ENCODE measurements around the gene ERC1.

The ERC1 gene

GRCh38 chr12:1499351-1499750 lies 508.3 kb downstream of the ERC1 start:
- no peak for DNase-seq

GRCh38 chr12:1500095-1500801 lies 509.2 kb downstream of the ERC1 start:
- peak; percentile 43 for DNase-seq

- DNase-seq, result no peak
These were observed 510.0 kb downstream of the ERC1 start for GRCh38 chr12:1501001-1501400.

GRCh38 chr12:1501695-1502378 lies 510.8 kb downstream of the ERC1 start:
- no peak for DNase-seq

DNA sequence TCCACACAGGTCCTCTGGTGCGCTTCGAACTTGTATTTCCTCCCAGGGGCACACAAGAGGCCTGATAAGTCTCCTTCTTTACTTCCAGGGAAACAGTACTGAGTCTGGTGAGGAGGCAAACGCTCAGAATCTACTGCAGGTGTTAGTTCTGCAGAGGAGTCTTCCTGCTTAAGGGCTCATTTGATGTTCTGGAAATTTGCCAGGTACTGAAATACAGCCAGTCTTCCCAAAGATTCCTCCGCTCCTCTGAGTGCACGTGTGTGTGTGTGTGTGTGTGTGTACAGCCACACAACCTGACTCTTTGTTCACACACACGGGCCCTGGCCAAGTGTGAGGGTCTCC lies 511.3 kb downstream of the ERC1 start:
- no peak for DNase-seq

DNA sequence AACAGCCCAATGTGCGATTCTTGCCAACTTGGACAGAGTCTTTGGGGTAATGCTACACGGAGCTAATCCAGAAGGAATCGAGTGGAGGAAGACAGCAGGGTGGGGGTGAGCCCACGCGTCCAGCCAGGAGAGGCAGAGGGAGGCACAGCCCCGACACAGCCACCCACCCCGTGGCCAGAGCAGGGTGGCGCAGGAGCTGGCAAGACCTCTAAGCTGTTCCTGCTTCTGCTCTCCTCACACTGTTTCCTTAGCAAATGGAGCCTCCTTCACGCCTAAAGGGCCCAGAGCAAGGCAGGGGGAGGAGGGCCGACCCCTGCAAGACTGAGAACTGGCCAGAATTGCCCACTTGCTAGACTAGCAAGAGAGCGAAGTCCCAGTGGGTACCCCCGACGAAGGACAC lies 511.8 kb downstream of the ERC1 start:
- DNase-seq, result no peak

- no peak for DNase-seq
These were observed 512.3 kb downstream of the ERC1 start for GRCh38 chr12:1503281-1503711.

DNA sequence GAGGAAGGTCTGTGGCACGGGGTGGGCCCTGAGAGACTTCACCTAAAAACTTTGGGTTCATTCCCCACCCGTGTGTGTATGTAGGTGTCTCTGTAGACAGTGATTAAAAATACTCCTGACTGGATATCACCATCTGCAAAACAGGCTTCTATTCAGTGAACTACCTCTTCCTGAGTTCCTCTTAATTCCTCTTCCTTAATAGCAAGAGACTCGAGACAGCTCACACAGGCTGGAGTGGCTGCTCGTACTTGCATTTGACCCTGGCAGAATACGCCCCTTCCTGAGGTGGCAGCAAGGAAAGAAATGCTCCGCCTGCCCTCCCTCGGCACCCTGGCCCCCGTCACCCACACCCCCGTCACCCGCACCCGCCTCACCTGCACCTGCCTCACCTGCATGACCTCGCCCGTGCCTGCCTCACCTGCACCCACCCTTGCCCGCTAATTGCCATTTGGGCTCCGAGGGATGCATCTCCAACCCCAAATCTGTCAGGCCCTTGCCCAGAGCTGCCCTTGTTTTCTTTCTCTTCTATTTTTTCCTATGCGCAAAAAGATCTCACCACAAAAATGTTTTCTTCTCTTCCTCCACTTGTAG lies 513.4 kb downstream of the ERC1 start:
- no peak for DNase-seq

DNA sequence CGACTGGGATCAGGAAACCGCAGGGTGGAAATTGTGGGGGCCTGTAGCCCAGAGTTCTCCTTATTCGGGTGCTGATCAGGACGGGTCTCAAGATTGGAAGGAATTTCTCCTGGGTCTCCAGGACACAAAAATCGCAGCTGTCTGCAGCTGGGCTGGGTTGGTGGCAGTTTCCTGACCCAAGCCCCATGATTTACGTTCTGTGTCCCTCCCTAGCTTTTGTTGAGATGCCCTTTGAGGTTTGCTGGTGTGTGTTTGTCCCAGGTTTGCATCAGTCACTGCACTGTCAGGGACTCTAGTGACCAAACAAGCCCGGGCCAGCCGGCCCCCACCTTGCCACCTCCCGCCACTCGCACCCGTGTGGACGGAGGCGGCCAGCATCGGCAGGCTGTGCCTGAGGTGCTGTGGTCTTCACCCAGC lies 513.9 kb downstream of the ERC1 start:
- no peak for DNase-seq

DNA sequence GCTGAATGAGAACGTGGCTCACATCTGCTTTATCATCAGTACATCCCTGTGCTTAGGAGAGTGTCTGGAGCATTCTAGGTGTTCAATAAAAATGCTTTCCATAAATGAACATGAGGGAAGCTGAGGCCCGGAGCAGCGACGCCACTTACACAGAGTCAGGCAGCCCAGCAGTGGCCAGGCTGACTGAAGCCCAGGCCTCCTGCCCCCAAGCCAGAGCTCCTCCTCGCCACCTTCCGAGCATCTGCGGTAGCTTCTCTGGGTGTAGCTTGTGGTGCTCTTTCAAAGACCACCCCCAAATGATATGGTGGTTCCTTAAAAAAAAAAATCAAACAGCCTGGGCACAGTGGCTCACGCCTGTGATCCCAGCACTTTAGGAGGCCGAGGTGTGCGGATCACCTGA lies 514.6 kb downstream of the ERC1 start:
- no peak for DNase-seq

GRCh38 chr12:1507308-1507707 lies 516.3 kb downstream of the ERC1 start:
- no peak for DNase-seq

DNA sequence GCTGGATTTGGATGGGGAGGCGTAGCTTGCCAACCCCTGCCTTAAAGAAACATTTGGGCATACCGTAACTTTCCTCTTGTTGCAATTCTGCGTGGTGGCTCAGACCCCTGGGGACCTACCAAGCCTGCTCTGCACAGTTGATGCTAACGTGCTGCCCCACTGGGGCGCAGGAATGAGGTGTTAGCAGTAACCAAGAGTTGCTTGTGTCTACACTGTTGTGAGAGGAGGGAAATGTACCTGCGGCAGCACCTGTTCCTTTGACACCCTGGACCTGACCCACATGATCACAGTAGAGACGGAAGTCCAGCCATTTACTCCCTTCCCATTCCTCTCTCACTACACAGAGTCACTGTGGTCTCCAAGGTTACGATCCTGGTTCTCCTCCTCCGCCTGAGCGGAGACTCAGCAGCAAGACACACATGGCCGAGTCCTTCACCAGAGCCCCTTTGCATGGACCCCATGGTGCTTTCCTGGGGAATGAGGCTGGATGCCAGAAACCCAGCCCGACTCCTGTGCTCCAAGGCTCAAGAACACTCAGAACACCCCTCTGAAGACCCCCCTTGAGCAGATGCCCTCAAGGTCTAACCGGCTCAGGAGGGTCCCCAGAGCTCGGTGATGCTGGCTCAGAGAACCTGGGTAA lies 518.5 kb downstream of the ERC1 start:
- no peak for DNase-seq

- no peak for DNase-seq
These were observed 519.2 kb downstream of the ERC1 start for GRCh38 chr12:1510056-1510812.

DNA sequence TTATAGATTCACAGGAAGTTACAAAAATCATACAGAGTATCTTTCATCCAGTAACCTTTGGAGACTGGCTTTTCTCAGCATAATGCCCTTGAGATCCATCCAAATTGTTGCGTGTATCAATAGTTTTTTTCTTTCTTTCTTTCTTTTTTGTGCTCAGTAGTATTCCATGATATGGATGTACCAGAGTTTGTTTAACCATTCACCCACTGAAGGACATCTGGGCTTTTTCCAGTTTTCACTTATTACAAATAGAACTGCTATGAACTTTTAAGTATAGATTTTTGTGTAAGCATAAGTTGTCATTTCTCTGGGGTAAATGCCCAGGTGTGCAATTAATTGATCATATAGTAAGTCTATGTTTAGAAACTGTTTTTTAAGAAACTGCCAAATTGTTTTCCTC lies 524.0 kb downstream of the ERC1 start:
- no peak for DNase-seq

DNA sequence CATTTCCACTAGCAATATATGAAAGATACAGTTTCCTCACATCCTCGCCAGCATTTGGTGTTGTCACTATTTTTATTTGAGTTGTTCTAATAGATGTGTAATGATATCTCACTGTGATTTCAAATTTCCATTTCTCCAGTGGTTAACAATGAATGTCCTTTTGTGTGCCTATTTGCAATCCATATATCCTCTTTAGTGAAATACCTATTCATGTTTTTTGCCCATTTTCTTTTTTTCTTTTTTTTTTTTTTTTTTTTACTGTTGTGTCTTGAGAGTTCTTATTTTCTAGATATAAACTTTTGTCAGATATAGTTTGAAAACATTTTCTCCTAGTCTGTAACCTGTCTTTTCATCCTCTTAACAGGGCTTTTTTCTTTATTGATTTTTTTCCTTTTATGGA lies 524.4 kb downstream of the ERC1 start:
- no peak for DNase-seq

DNA sequence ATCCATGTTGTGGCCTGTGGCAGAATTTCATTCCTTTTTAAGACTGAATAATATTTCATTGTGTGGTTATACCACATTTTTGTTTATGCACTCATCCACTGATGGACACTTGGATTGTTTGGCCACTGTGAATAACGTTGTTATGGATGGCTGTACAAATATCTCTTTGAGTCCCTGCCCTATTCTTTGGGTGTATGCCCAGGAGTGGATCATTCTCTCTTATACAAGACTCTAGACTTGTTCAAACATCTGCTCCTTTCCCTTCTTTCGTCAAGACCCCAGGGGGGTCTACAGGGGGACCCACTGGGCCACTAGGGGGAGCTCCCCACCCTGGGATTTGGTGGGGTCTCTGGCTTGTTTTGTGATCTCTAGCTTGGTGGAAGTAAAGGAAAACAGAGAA lies 526.0 kb downstream of the ERC1 start:
- no peak for DNase-seq

GRCh38 chr12:1517734-1518525 lies 526.9 kb downstream of the ERC1 start:
- DNase-seq, result no peak

DNA sequence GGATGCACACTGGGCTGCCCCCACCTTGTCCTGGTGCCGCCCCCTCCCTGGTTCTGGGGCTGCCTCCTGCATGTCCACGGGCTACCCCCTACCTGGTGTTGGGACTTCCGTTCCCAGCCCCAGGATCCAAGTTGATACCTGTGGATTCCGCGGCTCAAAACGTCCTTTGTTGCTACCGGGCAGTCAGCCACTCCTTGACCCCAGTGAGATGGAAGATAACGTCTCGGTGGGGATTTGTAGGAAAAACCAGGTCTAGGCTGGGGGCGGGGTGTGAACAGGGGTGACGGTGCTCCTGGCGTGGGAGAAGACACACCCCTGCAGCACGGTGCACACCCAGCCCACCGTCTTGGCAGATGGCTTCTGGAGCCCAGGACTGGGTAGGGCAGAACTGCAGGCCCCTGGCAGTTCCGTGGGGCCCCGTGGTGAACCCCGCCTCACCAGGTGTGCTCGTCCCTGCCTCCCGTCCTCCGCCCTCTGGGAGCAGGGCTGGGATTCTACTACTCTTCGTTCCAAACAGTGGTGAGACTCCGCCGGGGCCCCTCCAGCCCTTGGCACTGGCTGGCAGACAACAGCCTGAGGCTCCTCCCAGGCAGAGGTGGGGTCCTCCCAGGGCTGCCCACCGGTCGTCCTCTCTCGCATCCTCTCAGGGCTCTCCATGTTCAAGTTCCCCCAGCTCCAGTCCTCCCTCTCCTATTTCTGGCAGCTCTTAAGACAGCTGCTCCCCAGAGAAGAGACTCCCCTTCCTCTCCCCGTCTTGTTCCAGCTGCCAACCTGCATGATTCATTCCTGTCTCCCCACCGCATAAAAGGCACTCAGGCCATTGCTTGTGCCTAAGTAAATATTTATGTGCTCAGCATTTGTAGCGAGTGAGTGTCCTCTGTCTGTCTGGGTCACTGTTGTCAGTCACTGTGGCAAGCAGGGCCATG lies 527.8 kb downstream of the ERC1 start:
- DNase-seq, result peak; percentile 34

GRCh38 chr12:1519642-1520041 lies 528.6 kb downstream of the ERC1 start:
- no peak for DNase-seq

- DNase-seq, result no peak
These were observed 532.0 kb downstream of the ERC1 start for GRCh38 chr12:1523046-1523445.

DNA sequence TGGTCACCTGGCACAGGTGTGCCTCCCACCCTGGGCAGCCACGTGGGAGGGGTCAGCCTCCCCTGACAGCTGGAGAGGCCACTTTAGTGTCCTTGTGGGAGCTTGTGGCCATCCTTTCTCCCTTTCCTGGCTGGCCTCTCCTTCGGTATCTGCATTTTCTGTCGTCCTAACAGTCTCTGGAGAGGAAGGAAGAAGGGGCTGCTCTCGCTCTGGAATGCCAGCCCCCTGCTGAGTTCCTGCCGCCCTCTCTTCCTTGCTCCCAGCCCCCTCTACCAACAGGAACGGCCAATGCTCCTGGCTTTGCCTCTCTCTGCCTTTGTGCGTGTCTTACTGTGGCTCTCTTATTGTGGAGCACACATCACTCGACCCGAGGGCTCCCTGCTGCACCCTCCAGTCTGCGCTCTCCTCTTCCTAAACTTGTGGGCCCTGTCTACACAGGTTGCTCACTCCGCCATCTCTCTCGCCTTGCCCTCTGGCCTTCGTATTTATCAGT lies 532.6 kb downstream of the ERC1 start:
- no peak for DNase-seq

Data from DMS 273 treated with DMSO at 0.1 percent for 48 hours (cell line).